Activated CD8-positive, alpha-beta T cell treated with anti-CD3 and anti-CD28 coated beads for 36 hours (primary cell): Measurements from ENCODE around the gene STK32C. TPM values are rescaled to one million over a fixed set of nuclear protein-coding genes. Genes with fewer than 3 reads are reported as not detected.

Experiments used
- ATAC-seq: fragments of 200-7000 bp; cut with Tn5 transposase; one replicate; pipeline ENCODE4 v1.10.0; 2021; ENCODE audit warnings: mild to moderate bottlenecking, moderate library complexity
- CTCF ChIA-PET: fragments of 350-600 bp; sonication (Branson Sonifier 250); formaldehyde crosslinking; loops from one replicate; lab custom pipeline; 2021; ENCODE audit warnings: antibody characterized with exemption; lab: Charles Lee
- POLR2A ChIA-PET: fragments of 350-600 bp; sonication (Branson Sonifier 250); formaldehyde crosslinking; loops from one replicate; lab custom pipeline; 2021; ENCODE audit warnings: antibody characterized with exemption; lab: Charles Lee
- DNase-seq: peaks from one replicate; pipeline ENCODE4 v3.0.0-alpha.2; 2020
- H3K27ac Mint-ChIP-seq: one replicate; pipeline ENCODE4 v1.8.0; 2021; ENCODE audit warnings: mild to moderate bottlenecking, mixed read lengths
- H3K27me3 Mint-ChIP-seq: one replicate; pipeline ENCODE4 v1.8.0; 2021; ENCODE audit warnings: mixed read lengths
- H3K36me3 Mint-ChIP-seq: one replicate; pipeline ENCODE4 v1.8.0; 2021; ENCODE audit warnings: low read depth, mixed read lengths
- H3K4me1 Mint-ChIP-seq: one replicate; pipeline ENCODE4 v1.8.0; 2021; ENCODE audit warnings: low read depth, mixed read lengths
- H3K4me3 Mint-ChIP-seq: one replicate; pipeline ENCODE4 v1.8.0; 2021; ENCODE audit warnings: mild to moderate bottlenecking, moderate library complexity, mixed read lengths
- H3K9me3 Mint-ChIP-seq: one replicate; pipeline ENCODE4 v1.8.0; 2021; ENCODE audit warnings: mixed read lengths
- CTCF ChIP-seq: fragments of 200-600 bp; IDR thresholded peaks from one replicate; pipeline ENCODE4 v1.8.0; 2022; ENCODE audit warnings: antibody characterized with exemption, mild to moderate bottlenecking
- intact Hi-C: fragments of 100-400 bp; cut with micrococcal nuclease; formaldehyde crosslinking; loops from one replicate; pipeline ENCODE4 v1.10.0; 2022
- total RNA-seq, 2 experiments: library from RNA; stranded (reverse); gene quantifications; one replicate each; pipeline ENCODE4 v1.2.3, GENCODE V29; 2021

The STK32C gene
- total RNA-seq, 2 experiments from 2014 or later = 29.3 to 31.4 TPM

- Mint-ChIP-seq H3K27me3 (no peaks in the 10 kb centered on the region), H3K9me3 (peaks cover 9% of the 10 kb centered on the region), H3K36me3 (peaks cover 60% of the 10 kb centered on the region), H3K4me1 (peaks cover 55% of the 10 kb centered on the region), H3K27ac (no peak overlapping the region), H3K4me3 (peak overlapping the region; percentile 90)
- intact Hi-C loops = no loop called here
- POLR2A ChIA-PET = no interaction called here
- CTCF ChIA-PET = interaction anchor here (1.4 kb wide), 1 partner anchor 110 kb away, joined by 3 read pairs; no protein-coding TSS in a partner anchor
- ATAC-seq (no peak), DNase-seq (no peak)
- no peak for TF ChIP-seq CTCF
These were observed 21.0 kb upstream of the STK32C start for GRCh38 chr10:132328738-132329137.

GRCh38 chr10:132328106-132328505, 20.4 kb upstream of the STK32C start:
- Mint-ChIP-seq H3K27ac (peak overlapping the region; percentile 53), H3K36me3 (peaks cover 60% of the 10 kb centered on the region), H3K4me3 (peak overlapping the region; percentile 90), H3K9me3 (peaks cover 9% of the 10 kb centered on the region), H3K27me3 (no peaks in the 10 kb centered on the region), H3K4me1 (peaks cover 48% of the 10 kb centered on the region)
- DNase-seq = no peak
- TF ChIP-seq CTCF = no peak
- ChIA-PET CTCF (no interaction called here), POLR2A (no interaction called here)
- no peak for ATAC-seq
- intact Hi-C loops = no loop called here

GRCh38 chr10:132326925-132327324, 19.2 kb upstream of the STK32C start:
- ATAC-seq (peak; percentile 31), DNase-seq (peak; percentile 74)
- Mint-ChIP-seq H3K4me1 (peaks cover 41% of the 10 kb centered on the region), H3K27me3 (no peaks in the 10 kb centered on the region), H3K4me3 (no peak overlapping the region), H3K27ac (peak overlapping the region; percentile 88), H3K36me3 (peaks cover 59% of the 10 kb centered on the region), H3K9me3 (peaks cover 9% of the 10 kb centered on the region)
- ChIA-PET POLR2A (interaction anchor here (0.6 to 1.5 kb wide), 2 partner anchors 12 to 17 kb away, joined by 3 read pairs; no protein-coding TSS in a partner anchor), CTCF (interaction anchor here (1.4 kb wide), 1 partner anchor 34 kb away, joined by 5 read pairs; no protein-coding TSS in a partner anchor)
- intact Hi-C loops = no loop called here
- TF ChIP-seq CTCF = no peak

GRCh38 chr10:132326344-132326889, 18.7 kb upstream of the STK32C start:
- no peak overlapping the region for H3K4me3 Mint-ChIP-seq
- POLR2A ChIA-PET = interaction anchor here (0.6 to 1.5 kb wide), 2 partner anchors 11 to 16 kb away, joined by 3 read pairs; no protein-coding TSS in a partner anchor

More at GRCh38 chr10:132326344-132326889, 18.7 kb upstream of the STK32C start:
- no peak for TF ChIP-seq CTCF
- Mint-ChIP-seq H3K4me1 (peaks cover 41% of the 10 kb centered on the region), H3K27ac (peak overlapping the region; percentile 88), H3K36me3 (peaks cover 56% of the 10 kb centered on the region), H3K9me3 (peaks cover 9% of the 10 kb centered on the region), H3K27me3 (no peaks in the 10 kb centered on the region)
- ATAC-seq = peak; percentile 18
- DNase-seq = no peak
- CTCF ChIA-PET = interaction anchor here (1.4 kb wide), 1 partner anchor 34 kb away, joined by 5 read pairs; no protein-coding TSS in a partner anchor
- intact Hi-C loops = no loop called here
